Glomerular endothelial cell (primary cell): Measurements from ENCODE around the gene SORBS1. TPM values are rescaled to one million over a fixed set of nuclear protein-coding genes. Genes with fewer than 3 reads are reported as not detected.

ENCODE experiments used
- DNase-seq: peaks from one replicate; pipeline ENCODE4 v3.0.0-alpha.2; 2011; ENCODE audit warnings: low read depth, low spot score; ENCODE audit errors: extremely low read depth
- total RNA-seq: library from RNA; depleted of rRNA; stranded (reverse); fragments of >200 nt; gene quantifications from 2 replicates; pipeline ENCODE4 v1.2.3, GENCODE V29; 2015

Gene SORBS1
- total RNA-seq, 1 donor from 2014 or later = 4.2 TPM

DNA sequence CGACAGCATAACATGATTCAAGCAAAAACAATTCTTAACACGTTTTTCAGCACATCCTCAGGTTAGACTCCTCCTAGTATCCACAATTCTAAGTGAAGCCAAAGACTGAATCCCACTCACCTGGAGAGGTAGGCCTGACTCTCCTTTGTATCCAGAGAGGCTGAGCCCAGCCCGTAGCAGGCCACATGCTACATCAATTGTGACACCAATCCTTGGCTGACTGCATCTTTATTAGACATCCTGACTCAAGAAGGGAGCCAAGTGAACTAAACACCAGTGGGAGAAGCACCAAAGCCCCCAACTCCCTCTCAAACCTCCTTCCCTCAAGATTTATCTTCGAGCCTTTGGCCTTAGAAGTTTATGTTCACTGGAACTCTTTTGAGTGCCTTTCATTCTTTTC, 144.9 kb downstream of the SORBS1 start:
- DNase-seq = no peak

DNA sequence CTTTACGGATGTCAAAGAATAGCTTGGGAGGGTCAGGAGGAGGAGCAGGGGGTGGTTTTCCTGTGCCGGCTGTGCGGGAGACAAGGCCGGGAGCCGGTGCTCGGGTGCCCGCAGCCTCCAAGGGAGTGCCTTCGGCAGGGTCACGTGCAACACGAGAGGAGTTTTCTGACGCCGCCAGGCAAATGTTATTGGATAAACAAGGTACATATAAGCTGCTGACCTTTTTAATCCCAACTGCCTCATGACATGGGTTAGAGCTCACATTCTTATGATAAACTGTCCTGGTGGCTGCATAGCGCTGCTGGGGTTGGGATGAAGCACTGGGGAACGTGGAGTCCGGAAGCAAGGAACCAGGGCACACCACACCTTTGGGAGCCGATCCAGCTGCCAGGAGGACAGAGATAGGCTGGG, 145.5 kb downstream of the SORBS1 start:
- no peak for DNase-seq

DNA sequence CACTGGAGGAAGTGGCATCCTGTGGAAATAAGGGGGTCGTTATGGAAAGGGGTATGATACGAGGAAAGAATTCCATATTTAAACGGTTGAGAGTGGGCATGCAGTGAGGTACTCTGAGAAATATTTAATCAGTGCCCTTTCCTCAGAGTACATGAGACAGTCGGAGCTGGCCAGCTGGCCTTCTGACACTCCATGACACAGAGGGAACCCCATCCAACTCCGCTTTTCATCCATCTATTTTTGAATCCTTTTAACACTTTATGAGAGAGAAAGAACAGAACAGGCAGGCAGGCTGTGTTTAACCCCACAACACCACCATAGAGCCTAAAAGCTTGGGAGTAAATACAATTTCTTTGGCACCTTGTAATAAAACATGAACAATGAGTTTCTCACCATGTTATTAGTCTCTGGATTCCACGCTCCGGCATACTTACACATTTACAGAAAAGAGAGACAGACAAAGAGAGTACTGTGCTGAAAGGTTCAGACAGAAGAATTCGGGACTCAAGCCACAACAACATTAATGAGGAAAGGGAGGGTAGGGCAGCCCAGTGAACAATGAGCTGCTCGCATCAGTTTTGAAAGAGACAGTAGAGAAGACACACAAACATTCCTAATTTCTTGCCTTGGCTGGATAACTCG, 146.2 kb downstream of the SORBS1 start:
- DNase-seq = no peak

DNA sequence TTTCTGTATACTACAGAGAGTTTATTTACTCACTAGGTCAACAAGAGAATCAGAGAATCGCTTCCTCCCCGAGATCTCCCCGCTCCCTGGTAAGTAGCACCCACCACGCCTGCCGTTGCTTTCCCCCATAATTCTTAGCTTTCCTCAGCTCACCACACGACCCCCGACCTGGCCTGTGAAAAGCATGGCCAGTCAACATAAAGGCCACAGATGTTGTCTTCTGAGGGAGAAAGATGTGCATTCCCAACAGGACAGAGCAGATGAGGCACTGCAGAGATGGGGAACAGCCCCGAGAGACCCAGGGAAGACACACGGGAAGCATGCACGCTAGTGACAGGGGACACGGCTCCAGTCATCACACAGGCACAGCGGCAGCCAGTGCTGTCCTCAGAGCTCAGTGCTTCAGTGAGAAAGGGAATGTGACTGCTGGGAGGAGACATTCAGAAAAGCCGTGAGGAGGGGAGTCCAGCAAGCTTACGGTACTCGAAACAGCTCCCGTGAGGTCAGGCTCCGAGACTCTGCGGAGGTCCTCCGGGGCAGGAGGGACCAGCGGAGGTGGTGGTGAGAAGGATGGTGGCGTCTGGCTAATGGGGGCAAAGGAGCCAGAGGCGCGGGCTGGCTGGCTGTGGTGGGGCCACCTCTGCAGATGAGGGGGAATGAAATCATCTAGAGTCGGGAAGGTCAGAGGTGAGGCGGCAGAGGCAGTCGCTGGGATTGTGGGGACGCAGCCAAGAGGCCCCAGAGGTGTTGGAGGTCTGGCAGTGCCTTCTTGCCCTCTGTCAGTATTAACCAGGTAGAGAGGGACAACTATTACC, 146.9 kb downstream of the SORBS1 start:
- DNase-seq = no peak

DNA sequence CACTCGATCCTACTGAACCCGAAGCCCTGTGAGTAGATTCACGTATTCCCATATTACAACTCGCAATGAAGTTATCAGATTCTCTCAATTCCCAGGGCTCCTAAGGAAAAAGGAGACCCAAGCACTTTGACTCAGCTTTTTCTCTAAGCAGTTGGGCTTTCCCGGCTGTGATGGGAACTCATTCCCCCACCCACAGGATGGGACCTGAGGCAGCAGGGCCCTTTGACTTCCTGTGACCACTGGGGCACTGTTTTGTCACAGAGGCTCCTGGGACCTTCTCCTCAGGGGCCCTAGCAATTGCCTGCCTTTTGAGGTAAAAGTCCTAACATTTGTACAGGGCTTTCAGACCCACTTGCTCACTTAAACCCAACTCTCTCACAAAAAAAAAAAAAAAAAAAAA, 147.6 kb downstream of the SORBS1 start:
- DNase-seq = no peak

DNA sequence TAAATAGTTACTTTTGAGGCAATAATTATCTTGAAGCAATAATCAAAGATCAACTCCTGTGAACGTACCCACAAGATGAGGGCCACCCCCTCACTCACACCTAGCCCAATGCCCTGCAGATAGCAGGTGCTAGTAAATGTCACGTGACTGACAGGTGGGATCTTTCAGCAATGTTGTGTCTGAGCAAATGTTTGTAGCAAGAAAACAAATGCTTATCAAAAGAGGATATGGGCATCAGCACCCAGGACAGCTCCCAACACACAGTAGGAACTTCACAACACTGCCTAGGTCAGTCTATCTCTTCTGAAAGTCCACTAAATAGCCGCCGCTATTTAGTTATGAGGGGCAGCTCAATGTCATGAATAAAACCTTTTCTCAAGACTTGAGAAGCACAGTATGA, 149.5 kb downstream of the SORBS1 start:
- no peak for DNase-seq

DNA sequence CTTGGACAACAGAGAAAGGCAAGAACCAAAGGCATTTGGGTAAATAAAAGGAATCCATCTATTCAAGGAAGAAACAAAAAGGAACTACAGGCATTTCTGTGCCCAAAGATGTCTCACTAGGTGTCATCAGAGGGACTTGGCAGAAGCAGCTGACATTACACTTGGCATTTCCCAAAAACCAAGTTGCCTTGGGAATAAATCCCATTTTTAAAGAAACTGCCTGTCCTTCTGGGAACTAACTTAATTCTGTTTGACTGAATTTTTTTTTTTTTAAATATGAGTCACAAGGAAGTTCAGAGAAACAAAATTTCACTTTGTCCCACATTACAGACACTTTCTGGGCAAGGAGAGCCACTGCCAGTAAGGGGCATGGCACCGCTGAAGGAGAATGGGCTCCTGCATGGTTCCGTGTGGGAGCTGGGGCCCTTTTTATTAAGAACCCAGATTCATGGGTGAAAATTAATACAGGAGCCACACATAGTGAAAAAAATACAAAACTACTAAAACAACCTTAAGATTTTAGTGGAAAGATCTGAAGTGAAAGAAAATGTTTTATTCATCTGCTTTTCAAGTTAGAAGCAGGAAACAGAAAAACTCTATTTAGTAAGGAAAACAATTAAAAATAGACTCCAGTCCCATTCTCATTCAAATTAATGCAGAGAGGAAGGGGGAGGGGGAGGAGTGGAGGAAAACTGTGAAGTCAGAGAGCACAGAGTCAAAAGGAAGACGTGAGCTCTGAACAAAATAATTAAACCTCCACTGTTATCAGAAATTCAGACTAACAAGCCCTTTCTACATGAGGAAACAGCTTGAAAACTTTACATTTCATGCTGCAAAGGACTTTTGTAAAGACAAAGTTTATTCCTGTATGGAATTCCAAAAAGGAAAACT, 151.9 kb downstream of the SORBS1 start:
- no peak for DNase-seq

DNA sequence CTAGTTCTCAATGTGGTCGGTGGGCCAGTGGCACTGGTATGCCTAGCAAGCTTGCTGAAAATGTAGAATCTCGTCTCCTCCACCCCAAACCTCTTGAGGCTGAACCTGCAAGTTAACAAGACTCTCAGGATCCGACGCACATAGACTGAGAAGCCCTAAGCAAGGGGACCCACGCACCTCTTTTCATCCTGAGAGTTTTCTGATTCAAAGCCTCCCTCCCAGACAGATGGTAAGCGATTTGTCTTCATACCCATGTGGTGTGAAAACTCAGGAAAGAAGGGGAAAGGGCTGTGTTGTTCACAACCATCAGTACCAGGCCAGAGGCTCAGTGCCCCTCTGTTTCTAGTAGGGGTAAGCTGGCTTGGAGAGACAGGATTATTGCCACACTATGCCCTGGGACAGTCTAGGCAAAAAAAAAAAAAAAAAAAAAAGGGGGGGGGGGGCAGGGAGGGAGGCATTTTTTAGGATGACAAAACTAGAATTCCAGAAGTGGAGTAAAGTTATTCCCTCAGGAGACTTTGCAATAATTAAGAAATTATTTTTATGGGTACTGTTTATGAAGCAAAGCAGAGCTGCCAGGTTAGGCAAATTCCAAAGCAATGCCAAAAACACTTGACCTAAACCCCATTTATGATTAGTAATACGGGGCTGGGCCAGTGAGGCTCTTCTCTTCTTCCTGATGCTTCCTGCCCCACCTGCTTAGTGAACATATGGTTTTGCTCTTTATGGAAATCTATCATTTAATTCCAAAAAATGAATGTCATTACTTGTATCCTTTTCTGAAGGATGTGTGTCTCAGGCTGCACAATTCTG, 152.8 kb downstream of the SORBS1 start:
- no peak for DNase-seq

DNA sequence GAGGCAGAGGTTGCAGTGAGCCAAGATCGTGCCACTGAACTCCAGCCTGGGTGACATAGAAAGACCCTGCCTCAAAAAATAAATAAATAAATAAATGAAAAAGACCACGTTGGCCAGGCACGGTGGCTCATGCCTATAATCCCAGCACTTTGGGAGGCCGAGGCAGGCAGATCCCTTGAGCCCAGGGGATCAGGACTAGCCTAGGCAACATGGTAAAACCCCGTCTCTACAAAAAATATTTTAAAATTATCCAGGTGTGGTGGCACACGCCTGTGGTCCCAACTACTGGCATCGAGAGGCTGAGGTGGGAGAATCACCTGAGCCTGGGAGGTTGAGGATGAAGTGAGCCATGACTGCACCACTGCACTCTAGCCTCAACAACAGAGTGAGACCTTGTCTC, 153.6 kb downstream of the SORBS1 start:
- no peak for DNase-seq

DNA sequence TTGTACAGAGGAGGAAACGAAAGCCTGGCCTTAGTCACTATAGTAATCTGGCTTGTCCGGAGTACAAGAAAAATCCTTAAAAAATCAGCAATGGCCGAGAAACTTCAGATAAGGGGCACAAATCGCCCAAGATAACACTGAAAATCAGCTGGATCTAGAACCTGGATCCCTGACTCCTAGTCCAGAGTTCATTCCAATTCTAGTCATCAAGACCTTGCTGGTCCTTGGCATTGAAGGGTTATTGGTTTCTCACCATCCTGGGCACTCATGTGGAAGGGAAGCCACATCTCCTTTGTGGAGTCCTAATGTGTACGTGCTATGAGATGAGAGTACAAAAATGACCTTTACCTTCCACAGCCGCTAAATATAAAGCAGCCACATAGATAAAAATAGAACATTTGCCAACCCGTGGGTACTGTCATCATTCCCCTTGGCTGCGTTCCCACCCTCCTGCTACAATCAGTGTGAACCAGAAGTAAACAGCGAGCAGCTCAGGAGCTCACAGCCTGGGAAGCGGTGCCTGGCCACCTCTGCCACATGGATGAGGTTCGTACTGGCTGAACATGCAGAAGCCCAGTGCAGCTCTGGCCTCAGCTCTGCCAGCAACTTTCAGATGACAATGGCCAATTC, 154.4 kb downstream of the SORBS1 start:
- DNase-seq = no peak

DNA sequence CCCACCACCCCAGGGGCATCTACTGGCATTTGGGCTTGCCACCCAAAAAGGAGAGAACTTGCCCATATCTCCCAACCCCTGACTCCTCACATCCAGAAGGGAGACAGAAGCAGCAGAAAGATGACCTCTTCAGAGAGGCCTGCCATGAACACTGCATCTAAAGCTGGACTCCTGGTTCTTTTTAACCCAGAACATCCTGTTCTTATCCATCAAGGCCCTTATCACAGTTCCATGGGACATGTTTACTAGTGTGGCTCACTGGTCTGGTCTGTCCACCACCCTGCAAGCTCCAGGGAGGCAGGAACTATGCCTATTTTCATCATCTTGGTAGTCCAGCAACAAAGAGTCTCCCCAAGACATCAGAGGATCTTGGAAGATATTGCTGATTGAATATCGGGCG, 155.5 kb downstream of the SORBS1 start:
- DNase-seq = no peak

DNA sequence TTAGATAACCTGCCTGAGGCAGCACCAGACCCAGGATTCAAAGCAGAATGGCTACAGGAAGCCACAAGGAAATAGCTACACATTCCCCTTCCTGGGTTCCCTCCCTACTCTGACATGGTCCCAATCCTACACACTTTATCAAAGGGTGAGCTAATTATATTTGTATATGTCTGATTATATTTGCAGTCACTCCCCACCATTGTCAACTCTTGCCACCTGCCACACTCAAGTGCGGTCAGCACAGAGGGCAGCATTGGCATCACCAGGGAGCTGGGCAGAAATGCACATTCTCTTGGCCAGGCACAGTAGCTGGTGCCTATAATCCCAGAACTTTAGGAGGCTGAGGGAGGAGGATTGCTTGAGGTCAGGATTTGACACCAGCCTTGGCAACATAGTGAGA, 156.3 kb downstream of the SORBS1 start:
- no peak for DNase-seq

DNA sequence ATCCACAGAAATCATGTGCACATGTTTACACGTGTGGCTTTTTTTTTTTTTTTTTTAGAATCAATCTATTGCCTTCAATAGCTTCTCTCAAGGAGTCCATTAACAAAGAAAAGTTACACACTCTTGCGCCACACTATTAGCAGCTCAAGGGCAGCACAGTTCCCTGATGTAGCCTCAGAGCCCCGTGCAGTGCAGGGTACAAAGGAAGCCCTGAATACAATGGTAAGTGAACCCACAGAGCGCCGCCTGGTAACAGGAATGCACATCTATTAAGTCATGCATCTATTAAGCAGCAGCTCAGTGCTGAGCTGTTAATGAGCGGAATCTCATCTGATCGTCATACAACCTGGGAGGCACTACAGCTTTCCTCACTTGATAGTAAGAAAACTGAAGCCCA, 156.7 kb downstream of the SORBS1 start:
- DNase-seq = no peak

DNA sequence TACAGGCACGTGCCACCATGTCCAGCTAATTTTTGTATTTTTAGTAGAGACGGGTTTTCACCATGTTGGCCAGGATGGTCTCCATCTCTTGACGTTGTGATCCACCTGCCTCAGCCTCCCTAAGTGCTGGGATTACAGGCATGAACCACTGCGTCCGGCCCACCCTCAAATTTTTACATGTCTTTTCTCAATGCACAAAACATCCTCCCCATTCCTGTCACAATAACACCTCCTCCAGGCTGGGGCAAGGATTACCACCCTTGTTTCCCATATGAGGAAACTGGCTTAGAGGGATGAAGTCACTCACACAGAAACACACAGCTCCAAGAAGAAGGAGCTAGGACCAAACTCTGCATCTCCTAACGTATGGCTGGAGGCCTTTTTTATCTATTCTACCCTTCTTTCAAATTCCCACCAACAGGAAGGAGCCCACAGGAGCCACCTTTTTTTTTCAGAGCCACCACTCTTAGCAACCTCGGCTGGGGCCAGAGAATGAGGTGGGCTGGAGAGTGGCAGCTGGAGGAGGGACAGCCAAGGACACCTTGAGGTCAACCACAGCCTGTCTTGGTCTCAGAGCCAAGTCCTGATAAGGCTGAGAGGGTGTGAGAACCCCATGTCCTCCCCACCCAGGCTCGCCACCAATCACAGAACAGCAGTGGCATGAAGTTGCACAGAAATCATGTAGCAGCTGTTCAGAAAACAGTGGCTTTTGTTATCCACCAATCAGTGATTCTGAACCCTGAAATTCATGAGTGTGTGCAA, 157.3 kb downstream of the SORBS1 start:
- no peak for DNase-seq

DNA sequence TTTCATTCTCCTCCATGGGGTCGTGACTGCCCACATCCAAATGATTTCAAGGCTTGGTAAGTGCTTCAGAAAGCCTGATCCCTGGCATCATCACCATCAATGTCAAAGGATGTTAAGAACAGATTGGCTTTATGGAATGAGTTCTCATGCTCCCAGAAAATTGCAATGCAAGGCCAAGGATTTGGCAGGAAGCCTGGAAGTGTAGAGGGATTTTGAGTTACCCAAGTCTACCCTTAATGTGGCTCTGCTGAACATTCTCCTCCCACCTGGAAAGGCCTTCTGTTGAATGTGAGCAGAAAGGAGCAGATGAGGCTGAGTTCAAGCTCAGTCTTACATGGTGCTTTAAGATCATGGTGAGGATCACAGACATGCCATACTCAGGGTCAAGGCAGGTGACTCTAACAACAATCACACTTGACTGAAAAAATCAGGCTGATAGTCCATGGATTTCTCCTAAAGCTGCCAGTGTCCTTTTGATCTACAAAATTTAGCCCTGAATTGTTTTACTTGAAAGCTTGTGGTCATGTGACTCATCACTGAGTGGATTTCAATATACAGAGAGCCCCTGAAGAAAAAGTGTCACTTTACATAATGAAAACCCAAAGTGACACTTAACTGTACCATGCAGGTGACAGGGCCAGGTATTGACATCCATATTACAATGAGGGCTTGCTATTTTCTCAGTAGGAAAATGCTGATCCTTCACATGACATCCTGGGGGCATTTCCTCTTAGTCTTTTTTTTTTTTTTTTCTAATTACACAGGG, 159.3 kb downstream of the SORBS1 start:
- DNase-seq = no peak

DNA sequence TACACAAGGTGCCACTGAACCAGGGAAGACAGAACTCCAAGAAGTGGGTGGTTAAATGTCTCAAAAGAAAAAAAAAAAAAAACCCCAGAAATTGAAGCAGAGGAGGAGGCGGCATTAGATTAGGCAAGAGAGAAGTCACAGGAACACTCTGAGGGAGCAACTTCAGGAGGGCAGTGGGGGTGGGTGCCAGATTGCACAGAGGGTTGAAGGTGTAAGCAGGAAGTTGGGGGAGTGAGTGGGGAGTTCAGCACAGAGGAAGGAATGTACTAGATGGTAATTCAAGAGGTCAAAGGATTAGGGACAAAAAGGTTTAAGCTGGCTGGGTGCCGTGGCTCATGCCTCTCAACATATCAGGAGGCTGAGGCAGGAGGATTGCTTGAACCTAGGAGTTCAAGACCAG, 160.4 kb downstream of the SORBS1 start:
- no peak for DNase-seq

DNA sequence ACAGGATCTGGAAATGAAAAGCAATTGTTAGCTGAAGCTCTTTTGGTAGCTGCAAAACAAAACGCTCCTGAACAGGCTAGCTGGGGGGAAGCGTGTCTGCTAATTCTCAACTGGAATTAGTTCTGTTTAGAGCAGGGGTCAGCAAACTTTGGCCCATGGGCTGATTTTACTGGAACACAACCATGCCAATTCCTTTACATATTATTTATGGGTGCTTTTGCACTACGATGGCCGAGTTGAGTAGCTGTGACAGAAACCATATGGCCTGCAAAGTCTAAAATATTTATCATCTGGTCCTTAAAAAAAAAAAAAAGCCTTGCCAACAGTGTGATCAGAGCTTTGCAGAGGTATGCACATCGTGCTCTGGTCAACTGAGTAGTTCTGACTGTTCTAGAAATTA, 162.0 kb downstream of the SORBS1 start:
- DNase-seq = no peak

DNA sequence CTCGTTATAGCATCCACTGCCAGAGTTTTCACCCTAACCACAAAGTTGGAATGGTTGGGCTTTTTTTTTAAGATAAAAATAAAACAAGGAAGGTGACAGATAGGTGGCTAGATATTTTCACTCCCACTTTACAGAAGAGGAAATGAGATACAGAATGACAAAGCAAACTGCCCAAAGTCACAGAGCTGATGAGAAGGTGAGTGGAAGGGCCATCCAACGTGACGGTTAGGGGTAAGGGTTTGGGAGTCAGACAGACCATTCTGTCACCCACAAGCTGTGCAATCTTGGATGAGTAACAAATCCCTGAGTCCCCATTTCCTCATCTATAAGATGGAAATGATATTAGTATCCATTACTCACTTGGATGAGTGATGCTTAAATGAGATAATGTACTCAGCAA, 163.4 kb downstream of the SORBS1 start:
- no peak for DNase-seq

DNA sequence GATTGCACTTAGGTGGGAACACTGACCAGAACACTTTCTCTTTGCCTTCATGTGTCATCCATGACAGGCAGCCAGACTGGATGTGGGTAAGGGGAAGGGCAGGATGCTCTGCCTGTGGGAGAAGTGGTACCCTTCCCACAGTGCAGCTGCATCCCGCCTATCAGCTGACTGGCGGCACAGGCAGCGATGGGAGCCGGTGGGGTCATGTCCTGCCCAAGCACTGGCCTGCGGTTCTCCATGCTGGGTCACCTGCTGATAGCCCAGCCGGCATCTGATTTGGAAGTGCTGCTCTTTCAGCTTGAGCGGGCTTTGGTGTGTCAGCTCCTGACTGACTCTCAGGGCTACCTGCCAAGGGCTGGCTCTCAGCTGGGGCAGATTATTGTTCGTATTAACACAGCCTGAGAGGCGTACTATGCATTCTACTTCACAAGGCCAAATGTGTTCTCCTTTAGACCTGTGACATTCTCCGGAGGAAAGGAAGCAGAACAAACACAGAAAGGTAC, 165.2 kb downstream of the SORBS1 start:
- DNase-seq = no peak
